GM23338 (cell line): ENCODE measurements around the gene NELFCD. TPM values are rescaled to one million over a fixed set of nuclear protein-coding genes. Genes with fewer than 3 reads are reported as not detected.

ENCODE experiments used
- ATAC-seq: fragments of 200-7000 bp; cut with Tn5 transposase; 3 replicates; pipeline ENCODE4 v1.9.1; 2020
- DNase-seq: peaks from one replicate; pipeline ENCODE4 v3.0.0-alpha.2; 2015; ENCODE audit warnings: low spot score
- H2AFZ ChIP-seq: fragments of 200-600 bp; sonication (generic); 2 replicates; pipeline ENCODE4 v1.8.0; 2016; ENCODE audit warnings: antibody characterized with exemption, mild to moderate bottlenecking, moderate library complexity
- H3F3A ChIP-seq: fragments of 200-600 bp; sonication (generic); replicated peaks from 2 replicates; pipeline ENCODE4 v1.8.0; 2017; ENCODE audit warnings: antibody characterized with exemption, mixed run types, low read depth
- H3K27ac ChIP-seq: fragments of 200-600 bp; sonication (generic); 2 replicates; pipeline ENCODE4 v1.6.1; 2016; ENCODE audit warnings: low read depth
- H3K27me3 ChIP-seq: fragments of 200-600 bp; sonication (generic); 2 replicates; pipeline ENCODE4 v1.8.0; 2016; ENCODE audit warnings: mild to moderate bottlenecking, mixed run types, moderate library complexity; ENCODE audit not compliant: insufficient read depth
- H3K36me3 ChIP-seq: fragments of 200-600 bp; sonication (generic); 2 replicates; pipeline ENCODE4 v1.8.0; 2016; ENCODE audit warnings: mild to moderate bottlenecking; ENCODE audit not compliant: insufficient read depth
- H3K4me1 ChIP-seq: fragments of 200-600 bp; sonication (generic); 2 replicates; pipeline ENCODE4 v1.8.0; 2016; ENCODE audit warnings: mild to moderate bottlenecking, moderate library complexity; ENCODE audit not compliant: insufficient read depth
- H3K4me2 ChIP-seq: fragments of 200-600 bp; sonication (generic); 2 replicates; pipeline ENCODE4 v1.7.1; 2017; ENCODE audit warnings: mixed run types
- H3K4me3 ChIP-seq: fragments of 200-600 bp; sonication (generic); 2 replicates; pipeline ENCODE4 v1.6.1; 2016; ENCODE audit warnings: mixed run types
- H3K79me2 ChIP-seq: fragments of 200-600 bp; sonication (generic); replicated peaks from 2 replicates; pipeline ENCODE4 v1.8.0; 2017; ENCODE audit warnings: mild to moderate bottlenecking; ENCODE audit not compliant: insufficient read depth
- H3K9me2 ChIP-seq: fragments of 200-600 bp; sonication (generic); 2 replicates; pipeline ENCODE4 v1.8.0; 2017; ENCODE audit not compliant: insufficient read depth
- H4K20me1 ChIP-seq: fragments of 200-600 bp; sonication (generic); replicated peaks from 2 replicates; pipeline ENCODE4 v1.8.0; 2017; ENCODE audit warnings: mild to moderate bottlenecking; ENCODE audit not compliant: insufficient read depth
- H3K27ac Mint-ChIP-seq: 2 replicates; pipeline ENCODE4 v1.8.0; 2020; ENCODE audit warnings: inconsistent platforms, mild to moderate bottlenecking, moderate library complexity, mixed read lengths
- H3K27me3 Mint-ChIP-seq: 3 replicates; pipeline ENCODE4 v1.8.0; 2022; ENCODE audit warnings: low read depth, mild to moderate bottlenecking, moderate library complexity, mixed read lengths, inconsistent platforms; ENCODE audit not compliant: insufficient read depth, poor library complexity
- H3K36me3 Mint-ChIP-seq: 3 replicates; pipeline ENCODE4 v1.8.0; 2021; ENCODE audit warnings: low read depth, mild to moderate bottlenecking, inconsistent platforms, moderate library complexity, mixed read lengths
- H3K4me1 Mint-ChIP-seq: 3 replicates; pipeline ENCODE4 v1.8.0; 2020; ENCODE audit warnings: mild to moderate bottlenecking, inconsistent platforms, mixed read lengths
- H3K4me3 Mint-ChIP-seq: 3 replicates; pipeline ENCODE4 v1.8.0; 2021; ENCODE audit warnings: moderate library complexity, mild to moderate bottlenecking, inconsistent platforms, mixed read lengths
- H3K9me3 Mint-ChIP-seq: 3 replicates; pipeline ENCODE4 v1.8.0; 2020; ENCODE audit warnings: moderate library complexity, mild to moderate bottlenecking, inconsistent platforms, mixed read lengths
- CREB1 ChIP-seq: fragments of 250-450 bp; sonication (Bioruptor Pico); IDR thresholded peaks from 2 replicates; pipeline ENCODE4 v1.5.0; 2020; ENCODE audit warnings: low read depth, mild to moderate bottlenecking, moderate library complexity
- ETS1 ChIP-seq: IDR thresholded peaks from 2 replicates; pipeline ENCODE4 v1.6.1; 2016; ENCODE audit warnings: antibody characterized with exemption
- EZH2 ChIP-seq: fragments of 200-600 bp; sonication (generic); IDR thresholded peaks from one replicate; pipeline ENCODE4 v1.8.0; 2017; ENCODE audit warnings: antibody characterized with exemption, mild to moderate bottlenecking, low read depth; ENCODE audit not compliant: unreplicated experiment
- EZH2phosphoT487 ChIP-seq: fragments of 200-600 bp; sonication (generic); IDR thresholded peaks from one replicate; pipeline ENCODE4 v1.8.1; 2018; ENCODE audit warnings: antibody characterized with exemption; ENCODE audit not compliant: unreplicated experiment
- JUNB ChIP-seq: IDR thresholded peaks from one replicate; pipeline ENCODE4 v1.6.1; 2016; ENCODE audit warnings: antibody characterized with exemption; ENCODE audit not compliant: unreplicated experiment
- NANOG ChIP-seq: IDR thresholded peaks from 2 replicates; pipeline ENCODE4 v1.6.1; 2016; ENCODE audit warnings: antibody characterized with exemption, borderline replicate concordance
- POLR2AphosphoS5 ChIP-seq: IDR thresholded peaks from 2 replicates; pipeline ENCODE4 v1.6.1; 2016; ENCODE audit warnings: antibody characterized with exemption, low read depth
- STAT1 ChIP-seq: IDR thresholded peaks from one replicate; pipeline ENCODE4 v1.6.1; 2016; ENCODE audit warnings: antibody characterized with exemption; ENCODE audit not compliant: unreplicated experiment
- ZNF114 ChIP-seq: fragments of 250-450 bp; sonication (Bioruptor Pico); IDR thresholded peaks from 2 replicates; pipeline ENCODE4 v1.5.0; 2020; ENCODE audit warnings: mild to moderate bottlenecking, moderate library complexity
- ZNF331 ChIP-seq: fragments of 250-450 bp; sonication (Bioruptor Pico); IDR thresholded peaks from 2 replicates; pipeline ENCODE4 v1.5.0; 2020; ENCODE audit warnings: low read depth, mild to moderate bottlenecking, moderate library complexity
- ZNF462 ChIP-seq: fragments of 250-450 bp; sonication (Bioruptor Pico); IDR thresholded peaks from 2 replicates; pipeline ENCODE4 v1.5.0; 2020; ENCODE audit warnings: mild to moderate bottlenecking, moderate library complexity
- polyA plus RNA-seq: library from polyadenylated mRNA; unstranded; fragments of >200 nt; fragmentation: Nextera tagmentation; extraction: Ambion mirVana; gene quantifications from 2 replicates; pipeline ENCODE4 v1.2.1, GENCODE V29; 2016
- total RNA-seq: library from RNA; depleted of rRNA; stranded (reverse); fragments of >200 nt; shearing (Covaris generic); gene quantifications from 2 replicates; pipeline ENCODE4 v1.2.3, GENCODE V29; 2014
- TF ChIP-seq, protein P1 (sequence below), 2 experiments: fragments of 200-600 bp in 1 of 2; sonication (generic) in 1 of 2; conservative IDR thresholded peaks; 2 replicates each; pipeline versions ENCODE4 v1.5.1 to v1.6.1; 2016 to 2017; ENCODE audit warnings: antibody characterized with exemption in 2 of 2, low read depth in 2 of 2, mild to moderate bottlenecking in 2 of 2, moderate library complexity in 1 of 2
- TF ChIP-seq, protein P2 (sequence below): IDR thresholded peaks from one replicate; pipeline ENCODE4 v1.6.1; 2018; ENCODE audit warnings: antibody characterized with exemption; ENCODE audit not compliant: unreplicated experiment

NELFCD gene
- total and polyA plus RNA-seq, 2 experiments from 2014 or later: 52.9 to 75.8 TPM

GRCh38 chr20:59001449-59002171 is 20.6 kb downstream of the NELFCD start:
- H3K36me3 ChIP-seq: no peaks in the 10 kb centered on the region

More at GRCh38 chr20:59001449-59002171, 20.6 kb downstream of the NELFCD start:
- H3F3A ChIP-seq: peaks cover 4% of the 10 kb centered on the region; the same call in 1 of the 2 replicates
- no peaks in the 10 kb centered on the region for H3K4me1 ChIP-seq
- no peak for TF ChIP-seq JUNB
- TF ChIP-seq ZNF331: no peak
- no peak for TF ChIP-seq ZNF462 (CRISPR knock-in tag)
- TF ChIP-seq ETS1: no peak
- TF ChIP-seq CREB1: no peak
- TF ChIP-seq STAT1: no peak
- TF ChIP-seq, protein P1, sequence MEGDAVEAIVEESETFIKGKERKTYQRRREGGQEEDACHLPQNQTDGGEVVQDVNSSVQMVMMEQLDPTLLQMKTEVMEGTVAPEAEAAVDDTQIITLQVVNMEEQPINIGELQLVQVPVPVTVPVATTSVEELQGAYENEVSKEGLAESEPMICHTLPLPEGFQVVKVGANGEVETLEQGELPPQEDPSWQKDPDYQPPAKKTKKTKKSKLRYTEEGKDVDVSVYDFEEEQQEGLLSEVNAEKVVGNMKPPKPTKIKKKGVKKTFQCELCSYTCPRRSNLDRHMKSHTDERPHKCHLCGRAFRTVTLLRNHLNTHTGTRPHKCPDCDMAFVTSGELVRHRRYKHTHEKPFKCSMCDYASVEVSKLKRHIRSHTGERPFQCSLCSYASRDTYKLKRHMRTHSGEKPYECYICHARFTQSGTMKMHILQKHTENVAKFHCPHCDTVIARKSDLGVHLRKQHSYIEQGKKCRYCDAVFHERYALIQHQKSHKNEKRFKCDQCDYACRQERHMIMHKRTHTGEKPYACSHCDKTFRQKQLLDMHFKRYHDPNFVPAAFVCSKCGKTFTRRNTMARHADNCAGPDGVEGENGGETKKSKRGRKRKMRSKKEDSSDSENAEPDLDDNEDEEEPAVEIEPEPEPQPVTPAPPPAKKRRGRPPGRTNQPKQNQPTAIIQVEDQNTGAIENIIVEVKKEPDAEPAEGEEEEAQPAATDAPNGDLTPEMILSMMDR (conservative IDR thresholded peaks at IDR 0.05; ENCODE audit: low read depth in 2 of 2): no peak
- TF ChIP-seq NANOG: no peak
- TF ChIP-seq, protein P2, sequence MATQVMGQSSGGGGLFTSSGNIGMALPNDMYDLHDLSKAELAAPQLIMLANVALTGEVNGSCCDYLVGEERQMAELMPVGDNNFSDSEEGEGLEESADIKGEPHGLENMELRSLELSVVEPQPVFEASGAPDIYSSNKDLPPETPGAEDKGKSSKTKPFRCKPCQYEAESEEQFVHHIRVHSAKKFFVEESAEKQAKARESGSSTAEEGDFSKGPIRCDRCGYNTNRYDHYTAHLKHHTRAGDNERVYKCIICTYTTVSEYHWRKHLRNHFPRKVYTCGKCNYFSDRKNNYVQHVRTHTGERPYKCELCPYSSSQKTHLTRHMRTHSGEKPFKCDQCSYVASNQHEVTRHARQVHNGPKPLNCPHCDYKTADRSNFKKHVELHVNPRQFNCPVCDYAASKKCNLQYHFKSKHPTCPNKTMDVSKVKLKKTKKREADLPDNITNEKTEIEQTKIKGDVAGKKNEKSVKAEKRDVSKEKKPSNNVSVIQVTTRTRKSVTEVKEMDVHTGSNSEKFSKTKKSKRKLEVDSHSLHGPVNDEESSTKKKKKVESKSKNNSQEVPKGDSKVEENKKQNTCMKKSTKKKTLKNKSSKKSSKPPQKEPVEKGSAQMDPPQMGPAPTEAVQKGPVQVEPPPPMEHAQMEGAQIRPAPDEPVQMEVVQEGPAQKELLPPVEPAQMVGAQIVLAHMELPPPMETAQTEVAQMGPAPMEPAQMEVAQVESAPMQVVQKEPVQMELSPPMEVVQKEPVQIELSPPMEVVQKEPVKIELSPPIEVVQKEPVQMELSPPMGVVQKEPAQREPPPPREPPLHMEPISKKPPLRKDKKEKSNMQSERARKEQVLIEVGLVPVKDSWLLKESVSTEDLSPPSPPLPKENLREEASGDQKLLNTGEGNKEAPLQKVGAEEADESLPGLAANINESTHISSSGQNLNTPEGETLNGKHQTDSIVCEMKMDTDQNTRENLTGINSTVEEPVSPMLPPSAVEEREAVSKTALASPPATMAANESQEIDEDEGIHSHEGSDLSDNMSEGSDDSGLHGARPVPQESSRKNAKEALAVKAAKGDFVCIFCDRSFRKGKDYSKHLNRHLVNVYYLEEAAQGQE: no peak
- no peak for TF ChIP-seq EZH2phosphoT487
- no peak for TF ChIP-seq POLR2AphosphoS5
- no peak for TF ChIP-seq EZH2
- no peak for TF ChIP-seq ZNF114 (CRISPR knock-in tag)
- no peak overlapping the region for H2AFZ ChIP-seq
- DNase-seq: no peak
- no peak overlapping the region for H3K27ac ChIP-seq
- no peak overlapping the region; the same call in 2 of the 3 replicates for H3K4me3 Mint-ChIP-seq
- 0 out of 2 replicates have a peak, but pooled peaks cover 5% of the 10 kb centered on the region for H4K20me1 ChIP-seq
- H3K36me3 Mint-ChIP-seq: peaks cover 13% of the 10 kb centered on the region
- H3K9me3 Mint-ChIP-seq: no peaks in the 10 kb centered on the region
- no peak overlapping the region for H3K4me2 ChIP-seq
- peaks cover 18% of the 10 kb centered on the region for H3K27me3 Mint-ChIP-seq
- no peaks in the 10 kb centered on the region for H3K79me2 ChIP-seq
- no peaks in the 10 kb centered on the region for H3K27me3 ChIP-seq
- H3K4me3 ChIP-seq: no peak overlapping the region
- H3K9me2 ChIP-seq: no peaks in the 10 kb centered on the region
- peaks cover 13% of the 10 kb centered on the region for H3K4me1 Mint-ChIP-seq
- no peak overlapping the region for H3K27ac Mint-ChIP-seq
- ATAC-seq: no peak
